GM12891 (cell line): ENCODE data around the gene CNTN5.

Experiments used
- PAX5 ChIP-seq: IDR thresholded peaks from 2 replicates; pipeline ENCODE4 v1.6.1; 2011; ENCODE audit warnings: low read length, moderate library complexity, mild to moderate bottlenecking; ENCODE audit not compliant: insufficient read depth, severe bottlenecking
- POLR2A ChIP-seq: IDR thresholded peaks from 2 replicates; pipeline ENCODE4 v1.6.1; 2011; ENCODE audit warnings: low read depth, low read length, control low read depth
- POLR2AphosphoS5 ChIP-seq: IDR thresholded peaks from 2 replicates; pipeline ENCODE4 v1.6.1; 2011; ENCODE audit warnings: low read depth, low read length, control low read depth
- POU2F2 ChIP-seq: IDR thresholded peaks from 2 replicates; pipeline ENCODE4 v1.6.1; 2011; ENCODE audit warnings: low read depth, mild to moderate bottlenecking, control low read depth, low read length, moderate library complexity
- TAF1 ChIP-seq: IDR thresholded peaks from 2 replicates; pipeline ENCODE4 v1.6.1; 2011; ENCODE audit warnings: low read depth, low read length, control low read depth

GRCh38 chr11:100185588-100185987, 1164.8 kb downstream of the CNTN5 start:
- TF ChIP-seq TAF1 = no peak
- no peak for TF ChIP-seq POLR2A
- TF ChIP-seq POLR2AphosphoS5 = no peak
- TF ChIP-seq POU2F2 = no peak
- no peak for TF ChIP-seq PAX5
